Stimulated activated CD4-positive, alpha-beta T cell treated with anti-CD3 and anti-CD28 coated beads, Interleukin-12 subunit alpha, Interleukin-12 subunit beta, amount 100 ng/mL, for 4 hours (primary cell): ENCODE results near the gene GRB10.
"Not testable (repeated sequence)": the region's sequence is repeated elsewhere in the genome, so short reads cannot be mapped to it uniquely, and the experiment has no call there.

ENCODE experiments used
- DNase-seq: peaks from one replicate; pipeline ENCODE4 v3.0.0-alpha.2; 2020

GRB10 gene

GRCh38 chr7:50564640-50565558, 217.8 kb downstream of the GRB10 start, which contains the start of gene DDC:
TSS of gene DDC (minus strand) at chr7:50565405. CDS start at chr7:50544085, 21,320 bp downstream.
- no peak for DNase-seq

- no peak for DNase-seq
Measured at GRCh38 chr7:50564171-50564570, 218.5 kb downstream of the GRB10 start.

GRCh38 chr7:50562136-50562535, 220.6 kb downstream of the GRB10 start:
- no peak for DNase-seq

GRCh38 chr7:50560865-50561351, 221.8 kb downstream of the GRB10 start:
- DNase-seq, result no peak

GRCh38 chr7:50559881-50560280, 222.8 kb downstream of the GRB10 start:
- DNase-seq, result no peak

GRCh38 chr7:50558294-50559053, 224.2 kb downstream of the GRB10 start:
- no peak for DNase-seq

- DNase-seq, result no peak
Measured at GRCh38 chr7:50557099-50557498, 225.6 kb downstream of the GRB10 start.

GRCh38 chr7:50556247-50556991, 226.3 kb downstream of the GRB10 start:
- no peak for DNase-seq

- no peak for DNase-seq
Measured at GRCh38 chr7:50555594-50556140, 227.0 kb downstream of the GRB10 start.

GRCh38 chr7:50554431-50555322, 228.0 kb downstream of the GRB10 start:
- no peak for DNase-seq

GRCh38 chr7:50553973-50554372, 228.7 kb downstream of the GRB10 start:
- DNase-seq, result no peak

- DNase-seq, result no peak
Measured at GRCh38 chr7:50552921-50553320, 229.8 kb downstream of the GRB10 start.

GRCh38 chr7:50552139-50552538, 230.6 kb downstream of the GRB10 start:
- no peak for DNase-seq

GRCh38 chr7:50545613-50546012, 237.1 kb downstream of the GRB10 start:
- DNase-seq, result not testable (repeated sequence)

- no peak for DNase-seq
Measured at GRCh38 chr7:50544992-50545391, 237.7 kb downstream of the GRB10 start.

GRCh38 chr7:50543776-50544442, 238.8 kb downstream of the GRB10 start:
- no peak for DNase-seq

- no peak for DNase-seq
Measured at GRCh38 chr7:50542132-50542531, 240.6 kb downstream of the GRB10 start.

GRCh38 chr7:50540785-50541579, 241.7 kb downstream of the GRB10 start:
- no peak for DNase-seq
